Endothelial cell (in vitro differentiated cells): ENCODE measurements around the gene ZZZ3. TPM values are rescaled to one million over a fixed set of nuclear protein-coding genes. Genes with fewer than 3 reads are reported as not detected.

Source experiments
- DNase-seq: peaks from one replicate; pipeline ENCODE4 v3.0.0; 2021; ENCODE audit warnings: low spot score
- H3K27ac Mint-ChIP-seq: one replicate; pipeline ENCODE4 v1.8.0; 2021; ENCODE audit warnings: mixed read lengths, inconsistent platforms; ENCODE audit not compliant: unreplicated experiment
- H3K27me3 Mint-ChIP-seq: one replicate; pipeline ENCODE4 v1.8.0; 2021; ENCODE audit warnings: mild to moderate bottlenecking, moderate library complexity, mixed read lengths, inconsistent platforms; ENCODE audit not compliant: unreplicated experiment
- H3K36me3 Mint-ChIP-seq: one replicate; pipeline ENCODE4 v1.8.0; 2021; ENCODE audit warnings: mild to moderate bottlenecking, low read depth, mixed read lengths, inconsistent platforms; ENCODE audit not compliant: unreplicated experiment
- H3K4me1 Mint-ChIP-seq: one replicate; pipeline ENCODE4 v1.8.0; 2021; ENCODE audit warnings: mild to moderate bottlenecking, mixed read lengths, inconsistent platforms; ENCODE audit not compliant: unreplicated experiment
- H3K4me3 Mint-ChIP-seq: one replicate; pipeline ENCODE4 v1.8.0; 2021; ENCODE audit warnings: mild to moderate bottlenecking, mixed read lengths, inconsistent platforms; ENCODE audit not compliant: unreplicated experiment
- H3K9me3 Mint-ChIP-seq: one replicate; pipeline ENCODE4 v1.8.0; 2021; ENCODE audit warnings: mixed read lengths, inconsistent platforms; ENCODE audit not compliant: unreplicated experiment
- CTCF ChIP-seq: fragments of 200-600 bp; sonication (generic); IDR thresholded peaks from one replicate; pipeline ENCODE4 v1.5.0; 2021; ENCODE audit warnings: antibody characterized with exemption; ENCODE audit not compliant: unreplicated experiment
- total RNA-seq: library from RNA; stranded (reverse); fragmentation: NEBNext Ultra II Directional; extraction: Animal tissue kit (Norgen Biotek cat#: 25700); gene quantifications from one replicate; pipeline ENCODE4 v1.2.1, GENCODE V29; 2021; ENCODE audit not compliant: unreplicated experiment

The ZZZ3 gene
- total RNA-seq, 1 donor from 2014 or later, result 39.3 TPM

- no peak overlapping the region for H3K27ac Mint-ChIP-seq
- H3K27me3 Mint-ChIP-seq, result peaks cover 2% of the 10 kb centered on the region
- no peak overlapping the region for H3K4me3 Mint-ChIP-seq
- TF ChIP-seq CTCF, result no peak
- H3K9me3 Mint-ChIP-seq, result no peaks in the 10 kb centered on the region
- no peak for DNase-seq
- no peaks in the 10 kb centered on the region for H3K36me3 Mint-ChIP-seq
- H3K4me1 Mint-ChIP-seq, result no peaks in the 10 kb centered on the region
Measured at GRCh38 chr1:77659879-77660593, 22.4 kb downstream of the ZZZ3 start.

- H3K4me3 Mint-ChIP-seq, result no peak overlapping the region
- no peaks in the 10 kb centered on the region for H3K4me1 Mint-ChIP-seq
- H3K27ac Mint-ChIP-seq, result no peak overlapping the region
Measured at GRCh38 chr1:77658271-77658670, 24.2 kb downstream of the ZZZ3 start.

GRCh38 chr1:77655431-77655974 is 27.0 kb downstream of the ZZZ3 start:
- H3K9me3 Mint-ChIP-seq, result no peaks in the 10 kb centered on the region

More at GRCh38 chr1:77658271-77658670, 24.2 kb downstream of the ZZZ3 start:
- no peak for TF ChIP-seq CTCF
- H3K9me3 Mint-ChIP-seq, result no peaks in the 10 kb centered on the region
- H3K36me3 Mint-ChIP-seq, result no peaks in the 10 kb centered on the region
- DNase-seq, result no peak
- H3K27me3 Mint-ChIP-seq, result peaks cover 2% of the 10 kb centered on the region

GRCh38 chr1:77652970-77653516 is 29.4 kb downstream of the ZZZ3 start:
- TF ChIP-seq CTCF, result no peak
- no peaks in the 10 kb centered on the region for H3K4me1 Mint-ChIP-seq
- DNase-seq, result no peak
- H3K9me3 Mint-ChIP-seq, result no peaks in the 10 kb centered on the region
- peaks cover 13% of the 10 kb centered on the region for H3K36me3 Mint-ChIP-seq
- no peak overlapping the region for H3K27ac Mint-ChIP-seq
- H3K4me3 Mint-ChIP-seq, result no peak overlapping the region
- H3K27me3 Mint-ChIP-seq, result no peaks in the 10 kb centered on the region

More at GRCh38 chr1:77655431-77655974, 27.0 kb downstream of the ZZZ3 start:
- DNase-seq, result no peak
- Mint-ChIP-seq H3K27ac (peak overlapping the region; percentile 11), H3K4me1 (no peaks in the 10 kb centered on the region), H3K4me3 (no peak overlapping the region), H3K27me3 (peaks cover 2% of the 10 kb centered on the region), H3K36me3 (peaks cover 8% of the 10 kb centered on the region)
- TF ChIP-seq CTCF, result no peak

GRCh38 chr1:77652268-77652667 is 30.2 kb downstream of the ZZZ3 start:
- Mint-ChIP-seq H3K9me3 (no peaks in the 10 kb centered on the region), H3K27me3 (no peaks in the 10 kb centered on the region), H3K27ac (no peak overlapping the region), H3K4me3 (no peak overlapping the region), H3K36me3 (peaks cover 13% of the 10 kb centered on the region), H3K4me1 (no peaks in the 10 kb centered on the region)
- DNase-seq, result no peak
- no peak for TF ChIP-seq CTCF
